Spleen (tissue), 11 donors: ENCODE measurements around the gene ZCCHC4. TPM values are rescaled to one million over a fixed set of nuclear protein-coding genes. Genes with fewer than 3 reads are reported as not detected.
"Not testable (repeated sequence)": the region's sequence is repeated elsewhere in the genome, so short reads cannot be mapped to it uniquely, and the experiment has no call there.

Source experiments
- DNase-seq: peaks from one replicate; pipeline ENCODE4 v3.0.0-alpha.2; 2020
- H3K27ac ChIP-seq, 8 donors: fragments of 200-600 bp; sonication (generic) in 7 of 8; 1 replicate in 4 of 8; 2 replicates in 4 of 8; pipeline versions ENCODE4 v1.5.0 to v1.8.0; 2016 to 2021; ENCODE audit warnings: inconsistent platforms in 4 of 8, mild to moderate bottlenecking in 4 of 8, moderate library complexity in 1 of 8
- H3K27me3 ChIP-seq, 7 donors: fragments of 200-600 bp; sonication (generic) in 6 of 7; replicated peaks in 1 of 7; 1 replicate in 4 of 7; 2 replicates in 3 of 7; pipeline versions ENCODE4 v1.5.0 to v1.8.0; 2016 to 2021; ENCODE audit warnings: inconsistent platforms in 3 of 7, mild to moderate bottlenecking in 1 of 7
- H3K36me3 ChIP-seq, 6 donors: fragments of 200-600 bp; sonication (generic) in 5 of 6; 1 replicate in 4 of 6; 2 replicates in 2 of 6; pipeline versions ENCODE4 v1.5.0 to v1.8.0; 2016 to 2021; ENCODE audit warnings: inconsistent platforms in 2 of 6
- H3K4me1 ChIP-seq, 6 donors: fragments of 200-600 bp; sonication (generic) in 5 of 6; 1 replicate in 3 of 6; 2 replicates in 3 of 6; pipeline versions ENCODE4 v1.5.0 to v1.8.0; 2016 to 2021; ENCODE audit warnings: inconsistent platforms in 3 of 6
- H3K4me3 ChIP-seq, 8 donors: fragments of 200-600 bp; sonication (generic) in 7 of 8; 1 replicate in 4 of 8; 2 replicates in 4 of 8; pipeline versions ENCODE4 v1.5.0 to v1.8.0; 2016 to 2021; ENCODE audit warnings: inconsistent platforms in 4 of 8, mild to moderate bottlenecking in 4 of 8, moderate library complexity in 2 of 8
- H3K9me3 ChIP-seq, 8 donors: fragments of 200-600 bp; sonication (generic) in 7 of 8; 1 replicate in 4 of 8; 2 replicates in 4 of 8; pipeline versions ENCODE4 v1.5.0 to v1.8.0; 2016 to 2021; ENCODE audit warnings: inconsistent platforms in 4 of 8
- CTCF ChIP-seq, 11 experiments: fragments of 200-600 bp in 7 of 11; fragments of 450-650 bp in 4 of 11; sonication (generic) in 4 of 11; IDR thresholded peaks in 8 of 11; conservative IDR thresholded peaks in 3 of 11; 1 replicate in 7 of 11; 2 replicates in 4 of 11; pipeline versions ENCODE4 v1.4.0 to v1.8.0; 2016 to 2021; ENCODE audit warnings: antibody characterized with exemption in 11 of 11, inconsistent platforms in 4 of 11, mild to moderate bottlenecking in 1 of 11
- POLR2A ChIP-seq, 3 donors: fragments of 450-650 bp; IDR thresholded peaks; one replicate each; pipeline ENCODE4 v1.5.1; 2017; ENCODE audit warnings: antibody characterized with exemption in 3 of 3, mild to moderate bottlenecking in 1 of 3
- POLR2AphosphoS5 ChIP-seq, 3 donors: sonication (generic); formaldehyde crosslinking; IDR thresholded peaks; one replicate each; pipeline ENCODE4 v1.5.1; 2017; ENCODE audit warnings: antibody characterized with exemption in 3 of 3
- WGBS, 5 donors: extraction: QIAGEN DNeasy Blood & Tissue Kit in 3 of 5; methylation state at CpG; one replicate each; pipeline versions ENCODE4 v1.1.5 to v1.1.7; 2013 to 2018; 5-methylcytosine and 5-hydroxymethylcytosine counted together
- intact Hi-C: fragments of 100-400 bp; cut with DNase I; formaldehyde crosslinking; loops from one replicate; pipeline ENCODE4 v1.15.0; 2023; ENCODE audit warnings: low total_unique reads
- polyA plus RNA-seq, 3 donors: library from polyadenylated mRNA; stranded (reverse); fragments of 200-250 nt; gene quantifications; one replicate each; pipeline ENCODE4 v1.2.1, GENCODE V29; 2013
- total RNA-seq, 7 donors: library from RNA; depleted of rRNA in 3 of 7; stranded (reverse); fragments of >200 nt in 3 of 7; fragmentation: NEBNext Ultra II Directional in 4 of 7; extraction: Animal tissue kit (Norgen Biotek cat#: 25700) in 4 of 7; gene quantifications; one replicate each; pipeline versions ENCODE4 v1.1.0 to v1.2.1, GENCODE V29; 2016 to 2021
- donor health status: healthy with polysubstance abuse.
- donor health status: DM: no; HTN: no; CAD: no; lungs with moderate emphysema.
- donor health status: DM: no; HTN: no; CAD: no.
- donor health status: Bipolar disorder and iron deficiency.
- donor health status: healthy.
- donor health status: DM: no; HTN: no; CAD: no.
- donor health status: DM: yes; HTN: yes; CAD: no.

Gene ZCCHC4
- total and polyA plus RNA-seq, 10 donors, result 5.6 to 14.7 (median 12.1) TPM

GRCh38 chr4:25320336-25320735 is 7.8 kb downstream of the ZCCHC4 start:
- intact Hi-C loops, result no loop called here
- Histone ChIP-seq H3K27me3 (no peaks in the 10 kb centered on the region), H3K9me3 (no peaks in the 10 kb centered on the region), H3K4me1 (no peaks in the 10 kb centered on the region), H3K4me3 (no peak overlapping the region), H3K36me3 (peaks cover 0 to 74% (median 17%) of the 10 kb centered on the region in 6 donors), H3K27ac (no peak overlapping the region)
- DNase-seq, result no peak
- TF ChIP-seq CTCF (IDR thresholded peaks at IDR 0.05 in 8 of 11, conservative IDR thresholded peaks at IDR 0.05 in 3 of 11) (no peak), POLR2AphosphoS5 (IDR thresholded peaks at IDR 0.05) (no peak), POLR2A (IDR thresholded peaks at IDR 0.05) (no peak)
- 70 to 92% (median 89%) methylated on average over 2 of the region's 2 CpGs for WGBS, 5 donors

GRCh38 chr4:25320773-25321172 is 8.2 kb downstream of the ZCCHC4 start:
- H3K27me3 ChIP-seq, result no peaks in the 10 kb centered on the region
- whole genome bisulfite sequencing, 5 donors, result 40 to 70% (median 50%) methylated on average over 1 of the region's 1 CpG
- no peak overlapping the region for H3K4me3 ChIP-seq
- H3K9me3 ChIP-seq, result no peaks in the 10 kb centered on the region
- no peaks in the 10 kb centered on the region for H3K4me1 ChIP-seq
- peaks cover 0 to 69% (median 13%) of the 10 kb centered on the region in 6 donors for H3K36me3 ChIP-seq
- TF ChIP-seq POLR2AphosphoS5 (IDR thresholded peaks at IDR 0.05), result no peak
- no peak for TF ChIP-seq POLR2A (IDR thresholded peaks at IDR 0.05)
- TF ChIP-seq CTCF (IDR thresholded peaks at IDR 0.05 in 8 of 11, conservative IDR thresholded peaks at IDR 0.05 in 3 of 11), result no peak
- DNase-seq, result no peak
- intact Hi-C loops, result no loop called here
- H3K27ac ChIP-seq, result no peak overlapping the region

- 91 to 98% (median 94%) methylated on average over 3 of the region's 3 CpGs for WGBS, 5 donors
- H3K27ac ChIP-seq, result no peak overlapping the region
- peaks cover 0 to 60% (median 7%) of the 10 kb centered on the region in 6 donors for H3K36me3 ChIP-seq
- no peak overlapping the region for H3K4me3 ChIP-seq
- no peaks in the 10 kb centered on the region for H3K4me1 ChIP-seq
- no peaks in the 10 kb centered on the region for H3K27me3 ChIP-seq
- no peak for TF ChIP-seq POLR2A (IDR thresholded peaks at IDR 0.05)
- TF ChIP-seq POLR2AphosphoS5 (IDR thresholded peaks at IDR 0.05), result no peak
- TF ChIP-seq CTCF (IDR thresholded peaks at IDR 0.05 in 8 of 11, conservative IDR thresholded peaks at IDR 0.05 in 3 of 11), result no peak
- DNase-seq, result no peak
- intact Hi-C loops, result no loop called here
- H3K9me3 ChIP-seq, result no peaks in the 10 kb centered on the region
Observed at GRCh38 chr4:25321703-25322102, 9.1 kb downstream of the ZCCHC4 start.

- H3K36me3 ChIP-seq, H3K9me3 ChIP-seq, DNase-seq, H3K27ac ChIP-seq, intact Hi-C loops, H3K27me3 ChIP-seq, H3K4me3 ChIP-seq: not testable (repeated sequence)
- H3K4me1 ChIP-seq, result peaks cover 0 to 21% (median 14%) of the 10 kb centered on the region in 6 donors
- 92 to 100% (median 96%) methylated on average over 3 of the region's 3 CpGs for WGBS, 5 donors
Observed at GRCh38 chr4:25328463-25328862, 15.9 kb downstream of the ZCCHC4 start.

- Histone ChIP-seq H3K9me3 (no peaks in the 10 kb centered on the region), H3K4me3 (no peak overlapping the region), H3K27me3 (no peaks in the 10 kb centered on the region), H3K27ac (peak overlapping the region in 2 of 8 donors; percentile 77 to 80), H3K36me3 (peaks cover 0 to 24% (median 8%) of the 10 kb centered on the region in 6 donors), H3K4me1 (peaks cover 0 to 21% (median 14%) of the 10 kb centered on the region in 6 donors)
- DNase-seq, result no peak
- no peak for TF ChIP-seq POLR2A (IDR thresholded peaks at IDR 0.05)
- TF ChIP-seq CTCF (IDR thresholded peaks at IDR 0.05 in 8 of 11, conservative IDR thresholded peaks at IDR 0.05 in 3 of 11), result no peak
- TF ChIP-seq POLR2AphosphoS5 (IDR thresholded peaks at IDR 0.05), result no peak
- intact Hi-C loops, result no loop called here
- WGBS, 5 donors, result 84 to 100% (median 92%) methylated on average over 1 of the region's 1 CpG
Observed at GRCh38 chr4:25330335-25330734, 17.8 kb downstream of the ZCCHC4 start.
